AG04450 (cell line): ENCODE data around the gene C2orf42. TPM values are rescaled to one million over a fixed set of nuclear protein-coding genes. Genes with fewer than 3 reads are reported as not detected.
A peak's percentile ranks its signal among the peaks of the same experiment; 100 is the strongest.
"Not testable (repeated sequence)": the region's sequence is repeated elsewhere in the genome, so short reads cannot be mapped to it uniquely, and the experiment has no call there.

Source experiments
- CTCF ChIA-PET: fragments of 300-600, 350-600 bp; formaldehyde crosslinking; extraction: SDS; loops from one replicate; lab custom pipeline; 2022; ENCODE audit warnings: antibody characterized with exemption, inconsistent platforms; lab: Charles Lee
- POLR2A ChIA-PET: fragments of 350-600 bp; formaldehyde crosslinking; extraction: SDS; loops from one replicate; lab custom pipeline; 2021; ENCODE audit warnings: antibody characterized with exemption, inconsistent platforms; lab: Yijun Ruan, JAX
- DNase-seq: peaks from one replicate; pipeline ENCODE4 v3.0.0-alpha.2; 2011; ENCODE audit warnings: low read depth, low spot score
- H3K27ac ChIP-seq: one replicate; pipeline ENCODE4 v1.5.1; 2012; ENCODE audit warnings: low read depth, low read length, control low read depth
- H3K27me3 ChIP-seq: one replicate; pipeline ENCODE4 v1.6.0; 2012; ENCODE audit warnings: low read length; ENCODE audit not compliant: control insufficient read depth, insufficient read depth
- H3K4me3 ChIP-seq: 2 replicates; pipeline ENCODE4 v1.5.1; 2011; ENCODE audit warnings: mild to moderate bottlenecking, low read depth, low read length, control low read depth
- H3K9me3 ChIP-seq: 2 replicates; pipeline ENCODE4 v1.5.1; 2012; ENCODE audit warnings: low read length; ENCODE audit not compliant: control insufficient read depth, insufficient read depth
- CTCF ChIP-seq: IDR thresholded peaks from 2 replicates; pipeline ENCODE4 v1.5.1; 2011; ENCODE audit warnings: low read depth, low read length, control low read depth, inconsistent platforms
- polyA plus RNA-seq: library from polyadenylated mRNA; depleted of rRNA; stranded (reverse); fragments of >200 nt; gene quantifications from 2 replicates; pipeline ENCODE4 v1.2.3, GENCODE V29; 2011

C2orf42 gene
- polyA plus RNA-seq, 1 experiment = 10.7 TPM

- POLR2A ChIA-PET = interaction anchor here (1.0 to 4.5 kb wide), 10 partner anchors 18 to 418 kb away, joined by 3 to 23 read pairs (median 4); partner anchors contain the start of genes C2orf42, MXD1 and PCBP1
- peak; percentile 99 for DNase-seq
- peak; percentile 88 for TF ChIP-seq CTCF
- H3K9me3 ChIP-seq = no peaks in the 10 kb centered on the region
- H3K4me3 ChIP-seq = peak overlapping the region; percentile 59
- H3K27me3 ChIP-seq = no peaks in the 10 kb centered on the region
- peak overlapping the region; percentile 82 for H3K27ac ChIP-seq
- CTCF ChIA-PET = interaction anchor here (0.6 to 3.0 kb wide), 14 partner anchors 9 to 250 kb away, joined by 3 to 34 read pairs (median 6); partner anchors contain the start of genes C2orf42 and MXD1
These were observed 48.1 kb downstream of the C2orf42 start for GRCh38 chr2:70142590-70143313.

GRCh38 chr2:70141902-70142589 lies 48.8 kb downstream of the C2orf42 start:
- Histone ChIP-seq H3K9me3 (no peaks in the 10 kb centered on the region), H3K27me3 (no peaks in the 10 kb centered on the region), H3K27ac (peak overlapping the region; percentile 73), H3K4me3 (peak overlapping the region; percentile 59)
- no peak for TF ChIP-seq CTCF
- no peak for DNase-seq
- CTCF ChIA-PET = interaction anchor here (0.6 to 3.0 kb wide), 9 partner anchors 12 to 231 kb away, joined by 3 to 34 read pairs (median 6); partner anchors contain the start of genes C2orf42 and MXD1
- POLR2A ChIA-PET = interaction anchor here (1.0 to 4.5 kb wide), 7 partner anchors 17 to 417 kb away, joined by 3 to 23 read pairs (median 5); partner anchors contain the start of genes C2orf42, MXD1 and PCBP1

GRCh38 chr2:70141212-70141901 lies 49.5 kb downstream of the C2orf42 start:
- CTCF ChIA-PET = interaction anchor here (0.6 kb wide), 1 partner anchor 285 kb away, joined by 10 read pairs; no protein-coding TSS in a partner anchor
- POLR2A ChIA-PET = interaction anchor here (1.4 to 4.5 kb wide), 3 partner anchors 54 to 227 kb away, joined by 5 to 23 read pairs (median 22); partner anchors contain the start of genes MXD1 and PCBP1
- no peak for DNase-seq

GRCh38 chr2:70140791-70141211 lies 50.0 kb downstream of the C2orf42 start:
- ChIA-PET CTCF (interaction anchor here (0.6 kb wide), 1 partner anchor 284 kb away, joined by 10 read pairs; no protein-coding TSS in a partner anchor), POLR2A (interaction anchor here (4.5 kb wide), 1 partner anchor 53 kb away, joined by 23 read pairs; the partner anchor contains the start of gene PCBP1)
- no peak for DNase-seq
- Histone ChIP-seq H3K9me3 (no peaks in the 10 kb centered on the region), H3K27me3 (no peaks in the 10 kb centered on the region), H3K4me3 (no peak overlapping the region), H3K27ac (no peak overlapping the region)
- TF ChIP-seq CTCF = no peak; the same call in 1 of the 2 replicates

More at GRCh38 chr2:70141212-70141901, 49.5 kb downstream of the C2orf42 start:
- Histone ChIP-seq H3K27me3 (no peaks in the 10 kb centered on the region), H3K9me3 (no peaks in the 10 kb centered on the region), H3K27ac (peak overlapping the region; percentile 73), H3K4me3 (peak overlapping the region; percentile 59)
- peak; percentile 26; the same call in 1 of the 2 replicates for TF ChIP-seq CTCF

GRCh38 chr2:70134323-70134983 lies 56.4 kb downstream of the C2orf42 start:
- H3K4me3 ChIP-seq, DNase-seq, H3K27ac ChIP-seq, H3K27me3 ChIP-seq, H3K9me3 ChIP-seq: not testable (repeated sequence)
- ChIA-PET CTCF (interaction anchor here (1.3 to 1.7 kb wide), 3 partner anchors 9 to 222 kb away, joined by 3 to 6 read pairs (median 5); no protein-coding TSS in a partner anchor), POLR2A (interaction anchor here (0.7 to 2.6 kb wide), 3 partner anchors 10 to 40 kb away, joined by 4 to 19 read pairs (median 8); no protein-coding TSS in a partner anchor)
